Natural killer cell (primary cell): ENCODE results near the gene C4orf50. TPM values are rescaled to one million over a fixed set of nuclear protein-coding genes. Genes with fewer than 3 reads are reported as not detected.

Experiments used
- ATAC-seq, 3 donors: fragments of 150-1000 bp in 2 of 3; fragments of 200-7000 bp in 1 of 3; cut with Tn5 transposase; 1 replicate in 1 of 3; 2 replicates in 2 of 3; pipeline ENCODE4 v1.10.0; 2021; ENCODE audit warnings: mild to moderate bottlenecking in 2 of 3, moderate library complexity in 2 of 3
- DNase-seq, 2 donors: peaks; one replicate each; pipeline versions ENCODE4 v3.0.0 to v3.0.0-alpha.2; 2013 to 2021; ENCODE audit warnings: mixed read lengths in 1 of 2
- H3K27ac ChIP-seq: one replicate; pipeline ENCODE4 v1.5.1; 2013; ENCODE audit warnings: mild to moderate bottlenecking, low read length
- H3K27me3 ChIP-seq: one replicate; pipeline ENCODE4 v1.6.1; 2013; ENCODE audit warnings: low read length; ENCODE audit not compliant: control insufficient read depth, insufficient read depth
- H3K36me3 ChIP-seq: one replicate; pipeline ENCODE4 v1.6.1; 2013; ENCODE audit warnings: low read length; ENCODE audit not compliant: control insufficient read depth, insufficient read depth
- H3K4me1 ChIP-seq: one replicate; pipeline ENCODE4 v1.6.1; 2013; ENCODE audit warnings: low read length; ENCODE audit not compliant: control insufficient read depth, insufficient read depth
- H3K4me3 ChIP-seq: one replicate; pipeline ENCODE4 v1.5.1; 2013; ENCODE audit warnings: low read length
- H3K9me3 ChIP-seq: one replicate; pipeline ENCODE4 v1.6.1; 2013; ENCODE audit warnings: low read length; ENCODE audit not compliant: control insufficient read depth, insufficient read depth
- H3K27ac Mint-ChIP-seq, 2 donors: one replicate each; pipeline ENCODE4 v1.8.0; 2022; ENCODE audit warnings: mild to moderate bottlenecking in 2 of 2, mixed read lengths in 2 of 2, moderate library complexity in 1 of 2
- H3K27me3 Mint-ChIP-seq, 2 donors: one replicate each; pipeline ENCODE4 v1.8.0; 2022; ENCODE audit warnings: low read depth in 2 of 2, mixed read lengths in 2 of 2
- H3K36me3 Mint-ChIP-seq: one replicate; pipeline ENCODE4 v1.8.0; 2022; ENCODE audit warnings: mixed read lengths
- H3K4me1 Mint-ChIP-seq, 2 donors: one replicate each; pipeline ENCODE4 v1.8.0; 2022; ENCODE audit warnings: mixed read lengths in 2 of 2
- H3K4me3 Mint-ChIP-seq: one replicate; pipeline ENCODE4 v1.8.0; 2022; ENCODE audit warnings: mild to moderate bottlenecking, moderate library complexity, mixed read lengths
- H3K9me3 Mint-ChIP-seq, 2 donors: one replicate each; pipeline ENCODE4 v1.8.0; 2022; ENCODE audit warnings: mixed read lengths in 2 of 2
- WGBS: methylation state at CpG from one replicate; pipeline ENCODE4 v1.1.7; 2013; ENCODE audit warnings: missing lambda C conversion rate; ENCODE audit not compliant: insufficient coverage; 5-methylcytosine and 5-hydroxymethylcytosine counted together
- intact Hi-C: fragments of 100-400 bp; cut with micrococcal nuclease; formaldehyde crosslinking; loops from one replicate; pipeline ENCODE4 v1.14.2; 2022
- total RNA-seq, 4 donors: library from RNA; stranded (reverse); fragments of 120-200 nt in 1 of 4; gene quantifications; one replicate each; pipeline versions ENCODE4 v1.2.3 to v1.2.4, GENCODE V29; 2013 to 2022
- TF ChIP-seq, protein P1 (sequence below): fragments of 200-600 bp; IDR thresholded peaks from one replicate; pipeline ENCODE4 v1.8.0; 2022; ENCODE audit warnings: antibody characterized with exemption

The C4orf50 gene
- total RNA-seq, 3 donors from 2014 or later (not counting 1 experiment from before 2014, with no cell fraction given) = 0.63 to 2.7 (median 1.8) TPM

DNA sequence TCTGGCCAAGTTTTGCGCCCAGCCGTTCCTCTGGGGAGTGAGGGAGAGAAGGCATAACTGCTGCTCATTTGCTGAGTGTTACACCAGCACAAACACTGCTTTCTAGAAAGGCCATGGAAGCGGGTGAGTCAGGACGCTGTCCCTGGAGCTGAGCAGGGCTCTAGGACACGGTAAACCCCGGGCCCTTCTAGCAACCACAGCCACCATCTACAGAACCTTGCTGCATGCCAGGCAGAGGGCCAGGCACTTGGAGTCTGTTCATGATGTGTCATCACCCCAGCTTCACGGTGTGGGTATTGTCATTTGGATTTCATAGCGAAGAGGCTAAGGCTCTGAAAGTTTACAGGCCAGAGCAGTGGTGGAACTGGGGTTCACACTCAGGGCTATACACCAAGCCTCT lies 31.8 kb upstream of the C4orf50 start:
- no peaks in the 10 kb centered on the region for H3K4me1 Mint-ChIP-seq
- no peak for ATAC-seq
- Histone ChIP-seq H3K4me1 (no peaks in the 10 kb centered on the region), H3K36me3 (no peaks in the 10 kb centered on the region), H3K27ac (no peak overlapping the region), H3K27me3 (no peaks in the 10 kb centered on the region), H3K4me3 (no peak overlapping the region), H3K9me3 (no peaks in the 10 kb centered on the region)
- 91% methylated on average over 8 of the region's 8 CpGs for WGBS
- H3K36me3 Mint-ChIP-seq = no peaks in the 10 kb centered on the region
- no peak for DNase-seq
- H3K9me3 Mint-ChIP-seq = no peaks in the 10 kb centered on the region
- H3K4me3 Mint-ChIP-seq = no peak overlapping the region
- TF ChIP-seq, protein P1, sequence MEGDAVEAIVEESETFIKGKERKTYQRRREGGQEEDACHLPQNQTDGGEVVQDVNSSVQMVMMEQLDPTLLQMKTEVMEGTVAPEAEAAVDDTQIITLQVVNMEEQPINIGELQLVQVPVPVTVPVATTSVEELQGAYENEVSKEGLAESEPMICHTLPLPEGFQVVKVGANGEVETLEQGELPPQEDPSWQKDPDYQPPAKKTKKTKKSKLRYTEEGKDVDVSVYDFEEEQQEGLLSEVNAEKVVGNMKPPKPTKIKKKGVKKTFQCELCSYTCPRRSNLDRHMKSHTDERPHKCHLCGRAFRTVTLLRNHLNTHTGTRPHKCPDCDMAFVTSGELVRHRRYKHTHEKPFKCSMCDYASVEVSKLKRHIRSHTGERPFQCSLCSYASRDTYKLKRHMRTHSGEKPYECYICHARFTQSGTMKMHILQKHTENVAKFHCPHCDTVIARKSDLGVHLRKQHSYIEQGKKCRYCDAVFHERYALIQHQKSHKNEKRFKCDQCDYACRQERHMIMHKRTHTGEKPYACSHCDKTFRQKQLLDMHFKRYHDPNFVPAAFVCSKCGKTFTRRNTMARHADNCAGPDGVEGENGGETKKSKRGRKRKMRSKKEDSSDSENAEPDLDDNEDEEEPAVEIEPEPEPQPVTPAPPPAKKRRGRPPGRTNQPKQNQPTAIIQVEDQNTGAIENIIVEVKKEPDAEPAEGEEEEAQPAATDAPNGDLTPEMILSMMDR = no peak
- H3K27ac Mint-ChIP-seq = no peak overlapping the region
- intact Hi-C loops = no loop called here
- no peaks in the 10 kb centered on the region for H3K27me3 Mint-ChIP-seq

DNA sequence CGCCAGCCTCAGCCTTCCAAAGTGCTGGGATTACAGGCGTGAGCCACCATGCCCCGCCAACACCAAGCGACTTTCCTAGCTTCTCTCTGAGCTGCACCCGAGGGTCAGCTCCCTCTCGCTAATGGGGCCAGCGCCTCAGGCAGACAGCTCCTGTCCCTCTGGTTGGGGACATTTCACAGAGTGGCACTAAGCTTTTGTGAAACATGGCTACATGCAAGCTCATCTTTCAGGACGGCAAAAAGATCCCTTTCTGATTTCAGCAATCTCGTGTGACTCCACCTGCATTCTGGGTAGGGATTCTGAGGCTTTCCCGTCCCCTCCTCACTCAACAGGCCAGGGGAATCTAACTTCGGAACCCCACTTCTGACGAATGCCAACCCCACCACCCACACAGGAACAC lies 31.0 kb upstream of the C4orf50 start:
- intact Hi-C loops = no loop called here
- no peak overlapping the region for H3K27ac ChIP-seq
- no peaks in the 10 kb centered on the region for H3K4me1 Mint-ChIP-seq
- H3K4me3 Mint-ChIP-seq = no peak overlapping the region
- H3K9me3 Mint-ChIP-seq = no peaks in the 10 kb centered on the region
- no peaks in the 10 kb centered on the region for H3K27me3 ChIP-seq
- H3K27me3 Mint-ChIP-seq = no peaks in the 10 kb centered on the region
- WGBS = 95% methylated on average over 12 of the region's 12 CpGs
- no peak overlapping the region for H3K4me3 ChIP-seq
- H3K27ac Mint-ChIP-seq = no peak overlapping the region
- no peaks in the 10 kb centered on the region for H3K4me1 ChIP-seq
- no peaks in the 10 kb centered on the region for H3K9me3 ChIP-seq
- H3K36me3 Mint-ChIP-seq = no peaks in the 10 kb centered on the region
- ATAC-seq (no peak), DNase-seq (no peak)
- TF ChIP-seq, protein P1 = no peak
- H3K36me3 ChIP-seq = no peaks in the 10 kb centered on the region

DNA sequence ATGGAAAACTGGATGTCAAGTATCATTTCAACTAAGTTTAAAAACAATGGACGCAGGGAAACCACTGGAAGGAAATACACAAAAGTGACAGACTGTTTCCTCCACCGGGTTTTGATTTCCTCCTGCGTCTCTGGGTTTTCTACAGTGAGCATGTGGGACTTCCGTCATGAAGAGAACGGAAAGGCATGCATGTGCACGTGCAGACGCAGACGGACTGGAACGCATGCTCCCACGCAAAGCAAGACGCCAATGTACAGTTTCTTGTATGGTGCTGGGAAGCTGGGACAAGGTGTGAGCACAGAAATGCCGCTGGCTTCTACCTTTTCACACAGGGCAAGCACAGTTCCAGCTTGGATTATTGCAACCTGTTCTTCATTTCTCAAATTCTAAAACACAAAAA lies 30.3 kb upstream of the C4orf50 start:
- intact Hi-C loops = no loop called here
- Histone ChIP-seq H3K36me3 (no peaks in the 10 kb centered on the region), H3K27me3 (no peaks in the 10 kb centered on the region), H3K4me1 (no peaks in the 10 kb centered on the region), H3K27ac (no peak overlapping the region), H3K4me3 (no peak overlapping the region), H3K9me3 (no peaks in the 10 kb centered on the region)
- Mint-ChIP-seq H3K27me3 (no peaks in the 10 kb centered on the region), H3K4me3 (no peak overlapping the region), H3K27ac (no peak overlapping the region), H3K4me1 (no peaks in the 10 kb centered on the region), H3K9me3 (no peaks in the 10 kb centered on the region), H3K36me3 (no peaks in the 10 kb centered on the region)
- whole genome bisulfite sequencing = 23% methylated on average over 12 of the region's 12 CpGs
- no peak for DNase-seq
- TF ChIP-seq, protein P1 = no peak
- no peak for ATAC-seq

DNA sequence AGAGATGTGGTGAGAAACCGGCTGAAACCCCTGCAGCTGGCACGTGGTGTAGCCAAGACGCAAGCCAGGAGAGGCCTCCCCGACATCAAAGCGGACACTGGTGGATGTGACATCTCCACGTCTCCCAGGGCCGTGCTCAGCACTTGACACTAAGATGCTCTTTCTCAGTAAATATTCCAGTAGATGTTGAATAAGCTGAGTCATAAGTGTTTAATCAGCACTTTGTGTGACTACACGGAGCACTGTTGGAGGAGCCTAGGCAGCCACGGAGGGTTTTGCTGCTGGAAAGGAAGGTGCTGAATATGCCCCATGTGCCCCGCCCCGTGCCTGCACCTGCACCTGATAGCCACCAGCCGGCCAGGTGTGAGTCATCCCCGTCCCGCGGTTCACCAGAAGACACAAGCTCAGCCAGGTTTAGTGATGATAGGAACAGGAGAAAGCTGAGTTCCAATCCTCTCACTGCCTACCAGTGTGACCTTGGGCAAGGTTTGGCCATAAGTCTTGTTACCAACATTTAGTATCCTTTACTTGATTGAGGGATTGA lies 29.0 kb upstream of the C4orf50 start:
- H3K27ac Mint-ChIP-seq = no peak overlapping the region
- no peaks in the 10 kb centered on the region for H3K9me3 ChIP-seq
- intact Hi-C loops = no loop called here
- DNase-seq = no peak
- no peaks in the 10 kb centered on the region for H3K4me1 Mint-ChIP-seq
- H3K4me3 ChIP-seq = no peak overlapping the region
- no peak overlapping the region for H3K4me3 Mint-ChIP-seq
- no peaks in the 10 kb centered on the region for H3K27me3 Mint-ChIP-seq
- no peaks in the 10 kb centered on the region for H3K9me3 Mint-ChIP-seq
- H3K36me3 ChIP-seq = no peaks in the 10 kb centered on the region
- H3K4me1 ChIP-seq = no peaks in the 10 kb centered on the region
- 87% methylated on average over 15 of the region's 15 CpGs for WGBS
- H3K27me3 ChIP-seq = no peaks in the 10 kb centered on the region
- H3K36me3 Mint-ChIP-seq = no peaks in the 10 kb centered on the region
- TF ChIP-seq, protein P1 = no peak
- ATAC-seq = no peak
- H3K27ac ChIP-seq = no peak overlapping the region
